IMR-90 (cell line): ENCODE measurements around the gene FXYD6. TPM values are rescaled to one million over a fixed set of nuclear protein-coding genes. Genes with fewer than 3 reads are reported as not detected.

Experiments used
- ATAC-seq: fragments of 200-7000 bp; cut with Tn5 transposase; 2 replicates; pipeline ENCODE4 v1.9.1; 2020; ENCODE audit warnings: low read depth, mild to moderate bottlenecking, moderate library complexity
- BruUV-seq: library from RNA; stranded (reverse); fragments of 400-500 nt; replicated peaks from 2 replicates; lab custom pipeline; 2021; lab: Mats Ljungman, UMichigan
- CTCF ChIA-PET: fragments of 300-600 bp; formaldehyde crosslinking; extraction: SDS; loops from one replicate; lab custom pipeline; 2021; ENCODE audit warnings: antibody characterized with exemption; lab: Yijun Ruan, JAX
- POLR2A ChIA-PET: fragments of 300-600 bp; sonication (Branson Sonifier 250); formaldehyde crosslinking; loops from one replicate; lab custom pipeline; 2022; ENCODE audit warnings: antibody characterized with exemption; ENCODE audit not compliant: unreplicated experiment; lab: Charles Lee
- DNase-seq: peaks from one replicate; pipeline ENCODE4 v3.0.0; 2013
- H2AFZ ChIP-seq: replicated peaks from 2 replicates; pipeline ENCODE3; 2013; ENCODE audit warnings: low read length, mild to moderate bottlenecking; ENCODE audit not compliant: poor library complexity
- H2AK5ac ChIP-seq: 2 replicates; pipeline ENCODE4 v1.6.1; 2013; ENCODE audit warnings: low read depth, low read length, inconsistent platforms
- H2AK9ac ChIP-seq: replicated peaks from 2 replicates; pipeline ENCODE3; 2013; ENCODE audit warnings: mild to moderate bottlenecking, low read depth, low read length, moderate library complexity; ENCODE audit not compliant: poor library complexity
- H2BK120ac ChIP-seq: 2 replicates; pipeline ENCODE4 v1.6.1; 2013; ENCODE audit warnings: low read depth, low read length, inconsistent platforms
- H2BK15ac ChIP-seq: 3 replicates; pipeline ENCODE4 v1.6.1; 2013; ENCODE audit warnings: low read depth, low read length, inconsistent platforms
- H2BK20ac ChIP-seq: 2 replicates; pipeline ENCODE4 v1.6.1; 2013; ENCODE audit warnings: low read depth, mild to moderate bottlenecking, inconsistent platforms, low read length, moderate library complexity
- H2BK5ac ChIP-seq: 2 replicates; pipeline ENCODE4 v1.6.1; 2013; ENCODE audit warnings: mild to moderate bottlenecking, low read depth, low read length, inconsistent platforms; ENCODE audit not compliant: poor library complexity, severe bottlenecking
- H3K14ac ChIP-seq: replicated peaks from 2 replicates; pipeline ENCODE4 v1.6.1; 2013; ENCODE audit warnings: low read depth, low read length, inconsistent platforms
- H3K18ac ChIP-seq: 2 replicates; pipeline ENCODE4 v1.6.1; 2013; ENCODE audit warnings: low read depth, low read length, control low read depth
- H3K23ac ChIP-seq: 2 replicates; pipeline ENCODE4 v1.6.1; 2013; ENCODE audit warnings: low read depth, low read length, inconsistent platforms
- H3K27ac ChIP-seq: 2 replicates; pipeline ENCODE4 v1.5.1; 2013; ENCODE audit warnings: mild to moderate bottlenecking, control low read depth, low read length; ENCODE audit not compliant: insufficient read depth
- H3K27me3 ChIP-seq: 2 replicates; pipeline ENCODE4 v1.6.1; 2013; ENCODE audit warnings: low read length; ENCODE audit not compliant: control insufficient read depth, insufficient read depth
- H3K36me3 ChIP-seq: 2 replicates; pipeline ENCODE4 v1.6.1; 2013; ENCODE audit warnings: low read length, mixed read lengths; ENCODE audit not compliant: control insufficient read depth, insufficient read depth
- H3K4ac ChIP-seq: 2 replicates; pipeline ENCODE4 v1.6.1; 2013; ENCODE audit warnings: low read depth, low read length, inconsistent platforms
- H3K4me1 ChIP-seq: 2 replicates; pipeline ENCODE4 v1.6.1; 2013; ENCODE audit warnings: low read length, mixed read lengths; ENCODE audit not compliant: control insufficient read depth, insufficient read depth
- H3K4me2 ChIP-seq: 2 replicates; pipeline ENCODE4 v1.6.1; 2013; ENCODE audit warnings: low read depth, mild to moderate bottlenecking, control low read depth, low read length, moderate library complexity
- H3K4me3 ChIP-seq: 2 replicates; pipeline ENCODE4 v1.5.1; 2013; ENCODE audit warnings: low read depth, mild to moderate bottlenecking, control low read depth, low read length, moderate library complexity; ENCODE audit not compliant: insufficient read depth
- H3K56ac ChIP-seq: 2 replicates; pipeline ENCODE4 v1.6.1; 2013; ENCODE audit warnings: low read length, inconsistent platforms; ENCODE audit not compliant: insufficient read depth; ENCODE audit errors: extremely low read depth
- H3K79me1 ChIP-seq, 2 experiments: 2 replicates each; pipeline ENCODE4 v1.6.1; 2013; ENCODE audit warnings: low read length in 2 of 2, inconsistent platforms in 1 of 2, low read depth in 1 of 2
- H3K9ac ChIP-seq: 2 replicates; pipeline ENCODE4 v1.6.1; 2013; ENCODE audit warnings: low read depth, low read length, control low read depth
- H3K9me1 ChIP-seq: 2 replicates; pipeline ENCODE4 v1.6.1; 2013; ENCODE audit warnings: low read length, inconsistent platforms; ENCODE audit not compliant: insufficient read depth
- H3K9me3 ChIP-seq: 2 replicates; pipeline ENCODE4 v1.6.1; 2013; ENCODE audit warnings: low read length; ENCODE audit not compliant: control insufficient read depth, insufficient read depth
- H4K20me1 ChIP-seq: 2 replicates; pipeline ENCODE4 v1.6.1; 2013; ENCODE audit warnings: low read length, inconsistent platforms; ENCODE audit not compliant: insufficient read depth
- H4K5ac ChIP-seq: 2 replicates; pipeline ENCODE4 v1.6.1; 2013; ENCODE audit warnings: mild to moderate bottlenecking, low read depth, low read length, control low read depth
- H4K8ac ChIP-seq, 2 experiments: 2 replicates each; pipeline ENCODE4 v1.6.1; 2013; ENCODE audit warnings: low read depth in 2 of 2, low read length in 2 of 2, control low read depth in 1 of 2, inconsistent platforms in 1 of 2
- H4K91ac ChIP-seq: 2 replicates; pipeline ENCODE4 v1.6.1; 2013; ENCODE audit warnings: low read depth, low read length, inconsistent platforms; ENCODE audit not compliant: insufficient read depth
- BHLHE40 ChIP-seq: fragments of 150-350 bp; IDR thresholded peaks from 2 replicates; pipeline ENCODE4 v1.6.1; 2016; ENCODE audit warnings: mild to moderate bottlenecking, low read depth, low read length
- CEBPB ChIP-seq: IDR thresholded peaks from 2 replicates; pipeline ENCODE4 v1.6.1; 2012; ENCODE audit warnings: low read depth, low read length, improper control_type of control experiment
- CHD1 ChIP-seq: IDR thresholded peaks from 2 replicates; pipeline ENCODE4 v1.6.1; 2012; ENCODE audit warnings: low read depth, low read length, improper control_type of control experiment
- CTCF ChIP-seq: conservative IDR thresholded peaks from 2 replicates; pipeline ENCODE4 v1.5.1; 2012; ENCODE audit warnings: mild to moderate bottlenecking, low read depth, low read length, improper control_type of control experiment
- ELK1 ChIP-seq: fragments of 150-350 bp; IDR thresholded peaks from 2 replicates; pipeline ENCODE4 v1.6.1; 2016; ENCODE audit warnings: low read depth, mild to moderate bottlenecking, low read length, moderate library complexity, borderline replicate concordance
- FOS ChIP-seq: fragments of 150-350 bp; IDR thresholded peaks from 2 replicates; pipeline ENCODE4 v1.6.1; 2016; ENCODE audit warnings: low read depth, low read length
- MAFK ChIP-seq: IDR thresholded peaks from 2 replicates; pipeline ENCODE4 v1.6.1; 2012; ENCODE audit warnings: low read depth, low read length, improper control_type of control experiment
- MXI1 ChIP-seq: IDR thresholded peaks from 2 replicates; pipeline ENCODE4 v1.6.1; 2012; ENCODE audit warnings: low read depth, mild to moderate bottlenecking, low read length, moderate library complexity, borderline replicate concordance
- NFE2L2 ChIP-seq: fragments of 150-350 bp; IDR thresholded peaks from 2 replicates; pipeline ENCODE4 v1.6.1; 2016; ENCODE audit warnings: low read depth, mild to moderate bottlenecking, low read length
- POLR2A ChIP-seq: IDR thresholded peaks from 2 replicates; pipeline ENCODE4 v1.6.1; 2012; ENCODE audit warnings: mild to moderate bottlenecking, low read depth, low read length
- RAD21 ChIP-seq: IDR thresholded peaks from 2 replicates; pipeline ENCODE4 v1.6.1; 2012; ENCODE audit warnings: low read length, improper control_type of control experiment
- RCOR1 ChIP-seq: IDR thresholded peaks from 2 replicates; pipeline ENCODE4 v1.6.1; 2012; ENCODE audit warnings: mild to moderate bottlenecking, low read length, improper control_type of control experiment; ENCODE audit not compliant: insufficient replicate concordance
- RFX5 ChIP-seq: IDR thresholded peaks from 2 replicates; pipeline ENCODE4 v1.8.0; 2012; ENCODE audit warnings: low read depth, mild to moderate bottlenecking, low read length, moderate library complexity
- SMC3 ChIP-seq: fragments of 150-350 bp; IDR thresholded peaks from 2 replicates; pipeline ENCODE4 v1.6.1; 2016; ENCODE audit warnings: low read depth, mild to moderate bottlenecking, antibody characterized with exemption, low read length, moderate library complexity
- USF2 ChIP-seq: fragments of 150-350 bp; IDR thresholded peaks from 2 replicates; pipeline ENCODE4 v1.6.1; 2017; ENCODE audit warnings: mild to moderate bottlenecking, antibody characterized with exemption, low read length, low read depth
- WGBS, 2 experiments: methylation state at CpG; one replicate each; pipeline versions ENCODE4 v1.1.5 to v1.1.7; 2013; ENCODE audit warnings: missing lambda C conversion rate in 2 of 2; ENCODE audit not compliant: insufficient read length in 1 of 2; ENCODE audit errors: extremely low coverage in 2 of 2; 5-methylcytosine and 5-hydroxymethylcytosine counted together
- dilution Hi-C: fragments of 300-500 bp; cut with HindIII; formaldehyde crosslinking; loops from one replicate; pipeline ENCODE4 v1.14.3; 2018; ENCODE audit warnings: low sequenced_read_pairs; ENCODE audit not compliant: unreplicated experiment
- in situ Hi-C: fragments of 300-500 bp; cut with MboI; formaldehyde crosslinking; loops from 3 replicates; pipeline ENCODE4 v1.14.3; 2019; ENCODE audit warnings: low sequenced_read_pairs, inconsistent platforms, mixed read lengths
- intact Hi-C: fragments of 100-400 bp; cut with micrococcal nuclease; formaldehyde crosslinking; loops from 2 replicates; pipeline ENCODE4 v1.10.0; 2022
- polyA plus RNA-seq, 3 experiments: library from polyadenylated mRNA; depleted of rRNA; stranded (reverse); fragments of >200 nt; gene quantifications; 2 replicates each; pipeline ENCODE4 v1.2.3, GENCODE V29; 2012; ENCODE audit warnings: low replicate concordance in 1 of 3
- total RNA-seq: library from RNA; depleted of rRNA; stranded (reverse); fragments of >200 nt; gene quantifications from 2 replicates; pipeline ENCODE4 v1.2.3, GENCODE V29; 2012

Gene FXYD6
- total and polyA plus RNA-seq, 2 of the 4 experiments (the other 2 are of a cell fraction): 0.32 TPM; not detected in 1

- POLR2A ChIA-PET: interaction anchor here (0.6 kb wide), 1 partner anchor 207 kb away, joined by 5 read pairs; no protein-coding TSS in a partner anchor
- no peak overlapping the region for H3K56ac ChIP-seq
- TF ChIP-seq RCOR1: no peak
- no peak for TF ChIP-seq SMC3
- TF ChIP-seq CTCF: no peak
- TF ChIP-seq CEBPB: no peak
- no peak for TF ChIP-seq RFX5
- no peak for TF ChIP-seq BHLHE40
- no peak for TF ChIP-seq MAFK
- TF ChIP-seq RAD21: no peak
- TF ChIP-seq MXI1: no peak
- TF ChIP-seq CHD1: no peak
- no peak for TF ChIP-seq NFE2L2
- TF ChIP-seq USF2: no peak
- no peak for TF ChIP-seq POLR2A
- no peak for TF ChIP-seq ELK1
- no peak for TF ChIP-seq FOS
Measured at GRCh38 chr11:117870103-117870952, 6.1 kb downstream of the FXYD6 start.

More at GRCh38 chr11:117870103-117870952, 6.1 kb downstream of the FXYD6 start:
- H2BK120ac ChIP-seq: no peak overlapping the region
- H2AK9ac ChIP-seq: no peak overlapping the region
- H2AFZ ChIP-seq: no peak overlapping the region
- no peaks in the 10 kb centered on the region for H3K9me3 ChIP-seq
- in situ Hi-C loops: no loop called here
- peaks cover 33% of the 10 kb centered on the region for H3K27me3 ChIP-seq
- dilution Hi-C loops: no loop called here
- no peaks in the 10 kb centered on the region for H3K36me3 ChIP-seq
- H3K4ac ChIP-seq: no peak overlapping the region
- no peak for DNase-seq
- H3K23ac ChIP-seq: no peak overlapping the region
- H4K91ac ChIP-seq: no peak overlapping the region
- no peak overlapping the region for H3K27ac ChIP-seq
- no peak overlapping the region for H3K14ac ChIP-seq
- no peak overlapping the region for H3K4me2 ChIP-seq
- no peak for ATAC-seq
- no peak overlapping the region for H2BK5ac ChIP-seq
- no peak overlapping the region for H4K5ac ChIP-seq
- no peak overlapping the region for H4K8ac ChIP-seq
- intact Hi-C loops: no loop called here
- no peaks in the 10 kb centered on the region for H3K4me1 ChIP-seq
- no peak overlapping the region for H3K18ac ChIP-seq
- H3K9me1 ChIP-seq: no peaks in the 10 kb centered on the region
- no peak overlapping the region for H3K9ac ChIP-seq
- no TSS peak for BruUV-seq
- H3K4me3 ChIP-seq: no peak overlapping the region
- no peak overlapping the region for H2AK5ac ChIP-seq
- H4K20me1 ChIP-seq: no peaks in the 10 kb centered on the region
- no peak overlapping the region for H2BK20ac ChIP-seq
- WGBS, 2 experiments: 80% methylated on average over 1 of the region's 9 CpGs; no CpG with 5 or more reads in 1 of the 2 experiments
- CTCF ChIA-PET: no interaction called here
- no peaks in the 10 kb centered on the region for H3K79me1 ChIP-seq
- no peak overlapping the region for H2BK15ac ChIP-seq
